Measurements from ENCODE around the gene GFI1B.

The GFI1B gene

DNA sequence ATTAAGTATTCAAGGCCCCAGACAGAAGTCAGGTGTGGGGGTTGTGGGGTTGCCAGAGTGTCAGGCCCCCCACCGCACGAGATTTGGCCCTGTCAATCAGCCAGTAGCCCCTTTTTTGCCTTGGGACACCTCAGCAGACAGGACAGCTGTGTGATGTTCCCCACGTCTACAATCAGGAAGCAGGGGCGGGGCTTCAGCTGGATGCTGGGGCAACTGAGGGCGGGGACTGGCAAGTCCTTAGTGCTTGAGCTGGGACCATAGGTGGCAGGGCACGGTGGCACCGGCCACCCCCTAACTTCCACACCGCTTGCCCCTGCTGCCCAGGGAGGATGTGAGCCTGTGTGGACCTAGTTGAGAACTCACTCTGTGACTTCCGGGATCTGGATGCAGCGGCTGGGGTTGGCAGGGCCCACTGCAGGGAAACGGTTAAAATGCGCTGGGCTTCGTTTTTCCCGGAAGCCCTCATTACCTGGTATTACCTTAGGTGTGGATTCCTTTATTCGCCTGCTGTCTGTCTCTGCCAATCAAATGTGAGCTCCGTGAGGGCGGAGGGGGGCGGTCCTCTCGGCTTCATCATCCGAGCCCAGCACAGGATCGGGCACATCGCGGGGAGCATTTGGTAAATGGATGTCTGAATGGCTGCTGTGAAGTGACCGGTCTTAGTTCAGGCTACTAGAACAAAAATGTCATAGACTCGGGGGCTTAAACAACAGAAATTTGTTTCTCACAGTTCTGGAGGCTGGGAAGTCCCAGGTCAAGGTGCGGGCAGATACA lies 44.8 kb downstream of the GFI1B start:
- DNase-seq = peak; percentile 73

DNA sequence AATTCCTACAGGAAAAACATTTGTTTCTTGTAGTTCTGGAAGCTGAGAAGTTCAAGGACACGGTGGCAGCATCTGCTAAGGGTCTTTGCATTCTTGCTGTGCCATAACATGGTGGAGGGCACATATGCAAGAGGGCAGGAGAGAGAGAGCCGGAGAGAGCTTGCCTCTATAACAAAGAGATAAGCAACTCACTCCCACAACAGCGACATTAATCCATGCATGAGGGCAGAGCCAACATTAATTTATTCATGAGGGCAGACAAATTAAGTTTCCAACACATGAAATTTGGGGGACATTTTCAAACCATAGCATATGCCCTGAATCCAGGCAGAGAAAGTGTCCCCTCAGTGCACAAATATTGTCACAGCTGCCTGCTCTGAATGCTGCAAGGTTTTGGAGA lies 47.9 kb downstream of the GFI1B start:
- DNase-seq = no peak

DNA sequence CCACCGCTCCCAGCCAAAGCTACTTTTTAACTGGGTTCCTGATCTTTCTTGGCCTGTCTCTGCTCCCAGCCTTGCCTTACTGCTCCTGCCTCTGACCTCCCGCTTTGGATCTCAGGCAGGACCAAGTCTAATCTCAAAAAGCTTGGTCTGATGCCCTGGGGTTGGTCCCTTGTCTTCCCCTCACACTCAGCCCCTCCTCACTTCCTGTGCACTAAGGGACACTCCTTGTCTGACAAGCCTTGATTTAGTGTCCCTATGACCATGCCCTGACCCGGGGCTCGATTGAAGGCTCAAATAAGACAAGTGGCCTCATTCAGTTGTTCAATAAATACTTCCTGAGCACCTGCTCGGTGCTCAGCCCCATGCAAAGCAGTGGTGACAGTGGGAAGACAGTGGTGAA lies 48.6 kb downstream of the GFI1B start:
- DNase-seq = no peak

DNA sequence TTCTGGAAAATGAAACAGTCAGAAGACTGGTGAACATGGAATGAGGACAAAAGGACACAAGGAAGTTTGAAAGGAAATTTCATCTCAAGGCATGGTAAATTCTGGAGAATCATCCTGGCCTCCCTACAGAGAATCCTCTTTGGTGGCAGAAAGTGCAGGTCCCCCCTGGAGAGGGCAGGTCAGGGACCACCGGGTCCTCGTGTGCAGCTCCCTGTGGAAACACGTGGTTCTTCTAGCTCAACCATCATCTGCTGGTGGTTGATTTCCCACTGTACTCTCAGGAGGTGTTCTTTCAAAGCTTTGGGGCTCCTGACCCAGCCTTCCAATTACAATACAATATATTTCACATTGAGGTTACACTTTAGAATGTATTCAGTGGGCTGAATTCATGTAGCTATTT lies 49.7 kb downstream of the GFI1B start:
- no peak for DNase-seq

DNA sequence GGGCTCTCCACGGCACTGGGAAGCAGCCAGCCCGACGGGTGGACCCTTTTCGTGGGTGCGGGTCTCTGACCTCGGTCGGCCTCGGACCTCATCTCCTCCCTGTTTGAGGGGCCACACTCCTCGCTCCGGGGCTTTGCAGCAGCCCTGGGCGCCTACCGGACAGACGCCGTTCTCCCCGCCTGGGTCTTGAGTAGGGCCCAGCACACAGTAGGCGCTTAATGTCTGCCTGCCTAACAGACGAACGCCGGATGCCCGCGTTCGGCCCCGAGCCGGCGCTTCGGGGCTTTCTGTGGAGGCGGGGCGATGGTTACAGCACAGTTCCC lies 51.5 kb downstream of the GFI1B start:
- DNase-seq = no peak

DNA sequence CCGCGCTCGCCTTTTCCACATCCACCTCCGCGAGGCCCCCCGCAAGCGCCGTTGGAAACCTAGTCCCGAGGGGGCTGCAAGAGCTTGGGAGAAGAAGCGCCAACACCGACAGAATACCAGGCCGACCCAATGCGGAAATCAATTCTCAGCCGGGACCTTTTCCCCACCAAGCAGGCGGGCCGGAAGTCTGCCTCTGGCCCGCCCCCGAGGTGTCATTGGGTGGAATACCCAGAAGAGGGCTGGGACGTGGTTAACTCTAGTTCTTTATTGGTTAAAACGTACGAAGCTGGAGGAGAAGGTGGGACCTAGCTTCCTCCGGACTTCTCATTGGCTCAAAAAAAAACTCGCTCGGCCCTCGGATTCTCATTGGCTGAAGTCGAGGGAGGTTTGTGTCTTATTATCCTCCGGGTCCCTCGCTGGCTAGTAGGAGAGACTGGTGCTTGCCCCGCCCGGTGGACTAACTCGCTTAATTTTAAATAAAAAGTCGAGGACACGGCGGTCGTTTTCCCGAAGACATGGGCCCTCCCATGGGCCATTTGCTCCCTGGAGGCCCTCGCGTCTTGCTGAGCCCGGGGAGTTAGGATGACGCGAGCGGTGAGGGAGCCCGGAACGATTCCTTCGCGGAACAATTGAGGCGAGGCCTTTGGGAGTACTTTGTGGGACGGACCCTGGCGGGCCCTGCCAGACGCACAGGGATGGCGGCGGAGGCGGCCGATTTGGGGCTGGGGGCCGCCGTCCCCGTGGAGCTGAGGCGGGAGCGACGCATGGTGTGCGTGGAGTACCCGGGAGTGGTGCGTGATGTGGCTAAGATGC lies 52.0 kb downstream of the GFI1B start, which contains the start of gene GTF3C5:
Gene GTF3C5, plus strand, starts transcription at position 681 of the 813 bp plus-strand sequence. Its CDS starts 15 bp downstream, at position 696.
- peak; percentile 100 for DNase-seq

DNA sequence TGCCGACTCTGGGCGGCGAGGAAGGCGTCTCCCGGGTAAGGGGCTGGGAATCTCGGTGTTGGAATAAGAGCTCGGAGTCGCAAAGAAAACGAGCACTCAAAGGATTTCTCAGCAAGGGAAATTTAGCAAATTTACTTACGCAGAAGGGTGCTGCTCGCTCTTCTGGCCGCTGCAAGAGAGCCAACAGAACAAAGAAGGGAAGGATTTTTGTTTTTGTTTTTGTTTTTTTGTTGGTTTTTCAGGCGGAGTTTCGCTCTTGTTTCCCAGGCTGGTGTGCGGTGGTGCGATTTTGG lies 52.6 kb downstream of the GFI1B start:
- no peak for DNase-seq

DNA sequence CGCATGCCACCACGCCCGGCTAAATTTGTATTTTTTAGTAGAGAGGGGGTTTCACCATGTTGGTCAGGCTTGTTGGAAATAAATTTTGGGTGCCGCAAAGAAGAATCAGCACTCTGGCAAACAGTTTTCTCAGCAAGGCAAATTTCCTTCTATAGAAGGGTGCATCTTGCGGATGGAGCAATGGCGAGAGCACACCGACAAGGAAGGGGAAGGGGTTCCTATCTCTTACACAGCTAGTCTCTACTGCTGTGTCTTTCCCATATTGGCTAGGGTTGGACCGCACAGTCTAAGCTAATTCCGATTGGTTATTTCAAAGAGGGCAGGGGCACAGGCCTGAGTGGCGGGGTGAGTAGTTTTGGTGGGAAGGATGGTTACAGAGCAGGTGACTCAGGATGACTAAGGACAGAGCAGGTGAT lies 53.0 kb downstream of the GFI1B start:
- DNase-seq = peak; percentile 7

DNA sequence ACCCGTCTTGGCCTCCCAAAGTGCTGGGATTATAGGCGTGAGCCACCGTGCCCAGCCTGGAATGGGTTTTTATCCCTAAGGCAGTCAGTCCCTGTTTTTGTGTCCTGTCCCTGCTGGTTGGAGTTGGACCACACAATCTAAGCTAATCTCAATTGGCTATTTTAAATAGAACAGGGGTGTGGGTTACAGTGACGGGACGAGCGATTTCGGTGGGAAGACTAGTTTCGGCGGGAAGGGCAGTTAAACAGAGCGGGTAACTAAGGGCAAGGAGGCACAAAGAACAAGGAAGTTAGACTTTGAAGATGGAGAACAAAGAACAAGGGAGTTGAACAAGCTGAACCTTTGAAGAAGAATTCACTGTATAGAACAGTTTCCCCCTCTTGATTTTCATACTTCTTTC lies 53.7 kb downstream of the GFI1B start:
- DNase-seq = no peak

DNA sequence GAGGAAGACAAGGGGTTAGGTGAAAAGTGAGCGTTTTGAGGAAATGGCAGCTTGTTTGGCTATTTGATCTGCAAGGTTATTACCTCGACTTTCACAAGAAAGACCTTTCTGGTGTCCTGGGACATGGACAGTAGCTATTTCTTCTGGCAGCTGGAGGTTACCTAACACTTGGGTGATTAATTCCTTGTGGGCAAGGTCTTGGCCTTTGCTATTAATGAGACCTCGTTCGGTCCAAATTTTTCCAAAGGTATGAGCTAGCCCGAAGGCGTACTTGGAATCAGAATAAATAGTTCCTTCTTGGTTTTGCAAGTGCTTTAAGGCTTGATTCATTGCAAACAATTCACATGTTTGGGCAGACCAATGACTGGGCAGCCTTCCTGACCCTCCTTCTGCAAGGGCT lies 57.2 kb downstream of the GFI1B start:
- DNase-seq = no peak

DNA sequence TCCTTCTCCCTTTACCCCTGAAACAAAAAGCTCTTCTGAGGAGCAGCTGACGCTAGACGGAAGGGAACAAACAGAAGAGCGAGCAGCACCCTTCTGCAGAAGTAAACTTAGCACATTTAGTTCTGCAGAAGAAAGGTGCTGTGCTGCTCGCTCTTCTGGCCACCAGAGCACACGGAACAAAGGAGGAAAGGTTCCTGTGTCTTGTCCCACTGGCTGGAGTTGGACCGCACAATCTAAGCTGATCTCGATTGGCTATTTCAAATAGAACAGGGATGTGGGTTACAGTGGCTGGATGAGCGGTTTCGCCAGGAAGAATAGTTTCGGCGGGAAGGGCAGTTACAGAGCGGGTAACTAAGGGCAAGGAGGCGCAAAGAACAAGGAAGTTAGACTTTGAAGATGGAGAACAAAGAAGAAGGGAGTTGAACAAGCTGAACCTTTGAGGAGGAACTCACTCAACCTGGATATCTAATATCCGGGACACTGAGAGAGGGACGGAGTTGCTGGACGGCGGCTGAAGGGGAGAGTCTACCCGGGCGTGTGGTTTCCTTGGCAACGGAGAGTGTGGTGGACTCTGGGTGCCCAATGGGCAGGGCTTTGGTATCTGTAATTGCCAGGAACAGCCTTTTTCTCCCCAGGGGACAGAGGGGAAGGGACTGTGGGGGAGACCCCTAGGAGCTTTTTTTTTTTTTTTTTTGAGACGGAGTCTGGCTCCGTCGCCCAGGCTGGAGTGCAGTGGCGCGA lies 59.5 kb downstream of the GFI1B start:
- DNase-seq = no peak

DNA sequence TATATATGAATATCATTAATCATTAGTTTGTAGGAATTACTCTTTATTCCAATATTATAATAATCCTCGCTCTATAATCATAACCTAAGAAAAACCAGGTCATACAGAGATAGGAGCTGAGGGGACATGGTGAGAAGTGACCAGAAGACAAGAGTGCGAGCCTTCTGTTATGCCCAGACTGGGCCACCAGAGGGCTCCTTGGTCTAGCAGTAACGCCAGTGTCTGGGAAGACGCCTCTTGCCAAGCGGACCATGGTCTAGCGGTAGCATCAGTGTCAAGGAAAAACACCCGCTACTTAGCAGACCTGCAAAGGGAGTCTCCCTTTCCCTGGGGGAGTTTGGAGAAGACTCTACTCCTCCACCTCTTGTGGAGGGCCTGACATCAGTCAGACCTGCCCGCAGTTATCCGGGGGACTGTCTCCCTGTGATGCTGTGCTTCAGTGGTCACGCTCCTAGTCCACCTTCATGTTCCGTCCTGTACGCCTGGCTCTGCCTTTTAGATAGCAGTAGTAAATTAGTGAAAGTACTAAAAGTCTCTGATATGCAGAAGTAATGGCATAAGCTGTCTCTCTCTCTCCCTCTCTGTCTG lies 62.5 kb downstream of the GFI1B start:
- peak; percentile 51 for DNase-seq

Data from NCI-H69 (cell line).